ENCODE measurements around the gene KANSL1. TPM values are rescaled to one million over a fixed set of nuclear protein-coding genes. Genes with fewer than 3 reads are reported as not detected.

The KANSL1 gene
- total RNA-seq, 4 donors from 2014 or later: 80.3 to 201 (median 146) TPM

DNA sequence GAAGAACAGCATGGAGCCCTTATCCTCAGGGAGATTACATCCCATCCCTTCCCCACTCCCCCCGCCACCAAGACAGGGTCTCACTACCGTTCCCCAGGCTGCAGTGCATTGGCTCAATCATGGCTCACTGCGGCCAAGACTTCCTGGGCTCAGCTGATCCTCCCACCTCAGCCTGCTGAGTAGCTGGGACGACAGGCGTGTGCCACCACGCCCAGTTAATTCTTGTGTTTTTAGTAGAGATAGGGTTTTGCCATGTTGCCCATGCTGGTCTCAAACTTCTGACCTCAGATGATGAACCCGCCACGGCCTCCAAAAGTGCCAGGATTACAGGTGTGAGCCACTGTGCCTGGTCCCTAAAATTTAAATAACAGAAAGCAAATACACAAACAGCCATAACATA, 145.4 kb downstream of the KANSL1 start:
- TF ChIP-seq, protein P1, sequence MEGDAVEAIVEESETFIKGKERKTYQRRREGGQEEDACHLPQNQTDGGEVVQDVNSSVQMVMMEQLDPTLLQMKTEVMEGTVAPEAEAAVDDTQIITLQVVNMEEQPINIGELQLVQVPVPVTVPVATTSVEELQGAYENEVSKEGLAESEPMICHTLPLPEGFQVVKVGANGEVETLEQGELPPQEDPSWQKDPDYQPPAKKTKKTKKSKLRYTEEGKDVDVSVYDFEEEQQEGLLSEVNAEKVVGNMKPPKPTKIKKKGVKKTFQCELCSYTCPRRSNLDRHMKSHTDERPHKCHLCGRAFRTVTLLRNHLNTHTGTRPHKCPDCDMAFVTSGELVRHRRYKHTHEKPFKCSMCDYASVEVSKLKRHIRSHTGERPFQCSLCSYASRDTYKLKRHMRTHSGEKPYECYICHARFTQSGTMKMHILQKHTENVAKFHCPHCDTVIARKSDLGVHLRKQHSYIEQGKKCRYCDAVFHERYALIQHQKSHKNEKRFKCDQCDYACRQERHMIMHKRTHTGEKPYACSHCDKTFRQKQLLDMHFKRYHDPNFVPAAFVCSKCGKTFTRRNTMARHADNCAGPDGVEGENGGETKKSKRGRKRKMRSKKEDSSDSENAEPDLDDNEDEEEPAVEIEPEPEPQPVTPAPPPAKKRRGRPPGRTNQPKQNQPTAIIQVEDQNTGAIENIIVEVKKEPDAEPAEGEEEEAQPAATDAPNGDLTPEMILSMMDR (IDR thresholded peaks at IDR 0.05): no peak
- no peak for TF ChIP-seq EP300 (IDR thresholded peaks at IDR 0.05; ENCODE audit: low read depth)
- TF ChIP-seq POLR2AphosphoS5 (IDR thresholded peaks at IDR 0.05): no peak
- no peak for TF ChIP-seq POLR2A (IDR thresholded peaks at IDR 0.05)
- in situ Hi-C loops (cut with MboI; ENCODE audit: low pct_ligation_motif_present in 1 of 4, low pct_unique_long_range_greater_than_20kb in 1 of 4, low sequenced_read_pairs in 3 of 4) (loop anchor here in 3 of 4 donors (5.0 to 25.0 kb wide), 3 partner anchors 137 to 164 kb away; no protein-coding TSS in a partner anchor), intact Hi-C loops (cut with DNase I; ENCODE audit: low total_unique reads) (loop anchor here (5.0 kb wide), 1 partner anchor 144 kb away; the partner anchor contains the start of gene KANSL1)
- Histone ChIP-seq H3K4me1 (peaks cover 0 to 46% (median 36%) of the 10 kb centered on the region in 4 donors), H3K9me3 (no peaks in the 10 kb centered on the region), H3K36me3 (peaks cover 0 to 16% (median 9%) of the 10 kb centered on the region in 4 donors), H3K27me3 (no peaks in the 10 kb centered on the region), H3K27ac (no peak overlapping the region), H3K4me3 (no peak overlapping the region)
- DNase-seq: no peak
- WGBS, 2 donors (ENCODE audit: low coverage in 1 of 2): 84 to 92% methylated on average over 3 to 8 of the region's 8 CpGs

DNA sequence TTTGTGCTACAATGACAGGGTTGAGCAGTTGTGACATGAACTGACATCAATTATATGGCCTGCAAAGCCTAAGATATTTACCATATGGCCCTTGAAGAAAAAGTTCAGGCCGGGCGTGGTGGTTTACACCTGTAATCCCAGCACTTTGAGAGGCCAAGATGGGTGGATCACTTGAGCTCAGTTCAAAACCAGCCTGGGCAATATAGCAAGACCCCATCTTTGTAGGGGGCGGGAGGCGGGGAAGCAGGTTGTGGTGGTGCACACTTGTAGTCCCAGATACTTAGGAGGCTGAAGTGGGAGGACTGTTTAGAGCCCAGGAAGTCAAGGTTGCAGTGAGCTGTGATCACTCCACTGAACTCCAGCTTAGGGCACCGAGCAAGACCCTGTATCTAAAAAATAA, 145.8 kb downstream of the KANSL1 start:
- Histone ChIP-seq H3K9me3 (no peaks in the 10 kb centered on the region), H3K4me3 (no peak overlapping the region), H3K27ac (peak overlapping the region in 2 of 4 donors; percentile 19 to 30), H3K27me3 (no peaks in the 10 kb centered on the region), H3K4me1 (peaks cover 0 to 48% (median 38%) of the 10 kb centered on the region in 4 donors), H3K36me3 (peaks cover 0 to 16% (median 9%) of the 10 kb centered on the region in 4 donors)
- no peak for TF ChIP-seq EP300 (IDR thresholded peaks at IDR 0.05; ENCODE audit: low read depth)
- TF ChIP-seq POLR2AphosphoS5 (IDR thresholded peaks at IDR 0.05): no peak
- TF ChIP-seq, protein P1 (IDR thresholded peaks at IDR 0.05): no peak
- TF ChIP-seq POLR2A (IDR thresholded peaks at IDR 0.05): no peak
- peak; percentile 28 for DNase-seq
- in situ Hi-C loops (cut with MboI; ENCODE audit: low pct_ligation_motif_present in 1 of 4, low pct_unique_long_range_greater_than_20kb in 1 of 4, low sequenced_read_pairs in 3 of 4): loop anchor here in 3 of 4 donors (5.0 to 25.0 kb wide), 3 partner anchors 137 to 165 kb away; no protein-coding TSS in a partner anchor
- 88 to 100% methylated on average over 1 to 5 of the region's 5 CpGs for WGBS, 2 donors (ENCODE audit: low coverage in 1 of 2)
- intact Hi-C loops (cut with DNase I; ENCODE audit: low total_unique reads): loop anchor here (5.0 kb wide), 1 partner anchor 145 kb away; the partner anchor contains the start of gene KANSL1

DNA sequence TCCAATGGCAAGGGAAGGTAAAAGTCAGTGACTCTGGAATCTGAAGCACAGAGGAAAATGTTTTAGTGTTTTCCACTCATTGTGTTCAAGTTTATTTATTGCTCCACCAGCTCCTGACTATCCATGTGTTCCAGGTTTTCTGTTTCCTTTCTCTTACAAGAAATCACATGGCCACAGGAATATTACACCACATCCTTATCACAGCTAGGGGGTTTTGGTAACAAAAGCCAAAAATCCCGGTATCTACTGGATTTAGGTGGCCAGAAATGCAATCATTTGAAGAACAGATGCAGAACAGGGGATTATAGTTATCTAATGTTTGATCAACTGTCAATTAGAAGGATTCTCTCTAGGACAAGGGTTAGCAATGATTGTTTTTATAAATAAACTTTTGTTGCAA, 146.3 kb downstream of the KANSL1 start:
- Histone ChIP-seq H3K27me3 (no peaks in the 10 kb centered on the region), H3K36me3 (peaks cover 0 to 16% (median 9%) of the 10 kb centered on the region in 4 donors), H3K4me3 (no peak overlapping the region), H3K27ac (peak overlapping the region in 2 of 4 donors; percentile 19 to 30), H3K9me3 (no peaks in the 10 kb centered on the region), H3K4me1 (peaks cover 0 to 48% (median 37%) of the 10 kb centered on the region in 4 donors)
- DNase-seq: no peak
- TF ChIP-seq POLR2AphosphoS5 (IDR thresholded peaks at IDR 0.05): no peak
- TF ChIP-seq, protein P1 (IDR thresholded peaks at IDR 0.05): peak in 1 of 5 experiments; percentile 9
- TF ChIP-seq POLR2A (IDR thresholded peaks at IDR 0.05): no peak
- TF ChIP-seq EP300 (IDR thresholded peaks at IDR 0.05; ENCODE audit: low read depth): no peak
- intact Hi-C loops (cut with DNase I; ENCODE audit: low total_unique reads): loop anchor here (5.0 kb wide), 1 partner anchor 145 kb away; the partner anchor contains the start of gene KANSL1
- in situ Hi-C loops (cut with MboI; ENCODE audit: low pct_ligation_motif_present in 1 of 4, low pct_unique_long_range_greater_than_20kb in 1 of 4, low sequenced_read_pairs in 3 of 4): loop anchor here in 3 of 4 donors (5.0 to 25.0 kb wide), 3 partner anchors 138 to 165 kb away; no protein-coding TSS in a partner anchor
- 46 to 60% methylated on average over 1 of the region's 1 CpG for WGBS, 2 donors (ENCODE audit: low coverage in 1 of 2)

DNA sequence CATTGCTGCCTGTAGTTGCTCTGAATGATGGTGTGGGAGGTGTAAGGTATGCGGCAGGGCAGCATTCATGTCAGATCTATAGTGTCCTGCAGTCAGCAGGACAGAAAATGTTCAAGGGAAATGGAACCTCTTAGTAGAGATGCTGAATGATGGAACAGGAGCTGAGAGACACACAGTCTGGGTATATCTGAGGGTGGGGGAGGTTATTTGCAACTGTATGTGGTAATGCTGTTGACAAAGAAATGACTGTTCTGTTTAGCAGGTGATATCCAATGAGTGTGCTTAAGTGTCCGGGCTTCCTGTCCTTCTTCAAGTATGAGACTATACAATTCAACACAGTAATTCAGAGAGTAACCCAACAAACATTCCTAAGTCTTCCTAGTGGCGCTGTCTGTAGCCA, 147.6 kb downstream of the KANSL1 start:
- in situ Hi-C loops (cut with MboI; ENCODE audit: low pct_ligation_motif_present in 1 of 4, low pct_unique_long_range_greater_than_20kb in 1 of 4, low sequenced_read_pairs in 3 of 4): loop anchor here in 3 of 4 donors (5.0 to 25.0 kb wide), 3 partner anchors 139 to 167 kb away; no protein-coding TSS in a partner anchor
- no peak for DNase-seq
- Histone ChIP-seq H3K27ac (no peak overlapping the region), H3K9me3 (no peaks in the 10 kb centered on the region), H3K4me1 (peaks cover 0 to 46% (median 34%) of the 10 kb centered on the region in 4 donors), H3K27me3 (no peaks in the 10 kb centered on the region), H3K36me3 (peaks cover 0 to 16% (median 9%) of the 10 kb centered on the region in 4 donors), H3K4me3 (no peak overlapping the region)
- intact Hi-C loops (cut with DNase I; ENCODE audit: low total_unique reads): loop anchor here (5.0 kb wide), 1 partner anchor 147 kb away; the partner anchor contains the start of gene KANSL1
- 67 to 69% methylated on average over 1 to 3 of the region's 3 CpGs for WGBS, 2 donors (ENCODE audit: low coverage in 1 of 2)
- TF ChIP-seq, protein P1 (IDR thresholded peaks at IDR 0.05): no peak
- TF ChIP-seq POLR2AphosphoS5 (IDR thresholded peaks at IDR 0.05): no peak
- TF ChIP-seq EP300 (IDR thresholded peaks at IDR 0.05; ENCODE audit: low read depth): no peak
- TF ChIP-seq POLR2A (IDR thresholded peaks at IDR 0.05): no peak

Measured in transverse colon (tissue), 4 donors.